ENCODE results near the gene ZGRF1.
"Not testable (repeated sequence)": the region's sequence is repeated elsewhere in the genome, so short reads cannot be mapped to it uniquely, and the experiment has no call there.

The ZGRF1 gene

GRCh38 chr4:112513971-112514646 is 122.6 kb downstream of the ZGRF1 start:
- no peak for DNase-seq

GRCh38 chr4:112511803-112512118 is 124.9 kb downstream of the ZGRF1 start:
- DNase-seq = no peak

- DNase-seq = no peak
Observed at GRCh38 chr4:112511093-112511802, 125.5 kb downstream of the ZGRF1 start.

GRCh38 chr4:112510291-112511092 is 126.2 kb downstream of the ZGRF1 start:
- no peak for DNase-seq

- no peak for DNase-seq
Observed at GRCh38 chr4:112509243-112510141, 127.2 kb downstream of the ZGRF1 start.

- DNase-seq = no peak
Observed at GRCh38 chr4:112508356-112508755, 128.4 kb downstream of the ZGRF1 start.

GRCh38 chr4:112504807-112505206 is 131.9 kb downstream of the ZGRF1 start:
- no peak for DNase-seq

- no peak for DNase-seq
Observed at GRCh38 chr4:112502871-112503270, 133.8 kb downstream of the ZGRF1 start.

GRCh38 chr4:112492321-112492720 is 144.4 kb downstream of the ZGRF1 start:
- no peak for DNase-seq

GRCh38 chr4:112490808-112491207 is 145.9 kb downstream of the ZGRF1 start:
- DNase-seq = not testable (repeated sequence)
